ENCODE results near the gene SYT2. TPM values are rescaled to one million over a fixed set of nuclear protein-coding genes. Genes with fewer than 3 reads are reported as not detected.

SYT2 gene
- total and polyA plus RNA-seq, 2 donors (not counting 1 experiment from before 2014, with no cell fraction given), result 0.03 TPM; not detected in 1

DNA sequence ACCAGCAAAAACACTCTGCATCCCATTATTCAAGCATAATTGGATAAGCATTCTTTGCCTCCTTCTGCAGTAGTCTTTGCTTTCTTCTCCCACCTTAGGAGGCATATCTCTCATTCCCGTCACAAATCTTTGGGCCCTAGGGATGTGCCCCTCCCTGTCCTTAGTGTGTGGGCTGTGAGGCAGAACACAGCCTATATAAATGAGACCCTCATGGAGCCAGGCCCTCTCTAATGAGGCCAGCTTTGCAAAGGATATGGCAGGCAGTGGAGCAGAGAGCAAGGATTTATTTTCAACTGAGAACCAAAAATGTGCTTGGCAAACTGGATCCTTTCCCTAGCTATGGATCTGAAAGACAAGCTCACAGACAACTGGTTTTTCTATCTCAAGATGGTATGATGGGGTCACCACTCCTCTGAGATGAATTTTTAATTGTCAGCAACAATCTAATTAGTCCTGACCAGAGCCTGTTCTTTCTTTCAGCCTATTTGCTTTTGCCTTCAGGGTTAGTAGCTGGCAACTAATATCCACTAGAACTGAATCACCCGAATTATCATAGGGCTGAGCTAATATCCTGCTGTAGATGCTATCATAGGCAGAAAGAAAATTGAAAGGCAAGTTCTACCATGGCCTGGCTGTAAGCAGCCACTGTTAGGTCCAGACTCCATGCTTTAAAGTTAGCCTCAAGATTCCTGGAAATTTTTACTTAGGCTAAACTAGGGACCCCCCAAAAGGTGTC lies 134.2 kb downstream of the SYT2 start:
- Histone ChIP-seq H4K20me1 (ENCODE audit: control insufficient read depth, extremely low read depth, insufficient read depth, low read length) (no peaks in the 10 kb centered on the region), H3K4me2 (ENCODE audit: extremely low read depth, insufficient read depth, low read length) (no peak overlapping the region), H3K4me1 (ENCODE audit: control insufficient read depth, extremely low read depth, insufficient read depth, low read length) (peaks cover 48% of the 10 kb centered on the region), H3K79me2 (ENCODE audit: control insufficient read depth, insufficient read depth, low read length) (no peaks in the 10 kb centered on the region), H3K4me3 (replicated peaks in 1 of 4; ENCODE audit: control extremely low read depth in 1 of 4, insufficient read depth in 1 of 4, low read depth in 3 of 4, low read length in 4 of 4) (no peak overlapping the region), H3K9me3 (ENCODE audit: control insufficient read depth, insufficient read depth, low read depth, low read length) (no peaks in the 10 kb centered on the region), H3K36me3 (ENCODE audit: control insufficient read depth, insufficient read depth, low read length) (no peaks in the 10 kb centered on the region), H3K27ac (ENCODE audit: insufficient read depth, low read length) (peak overlapping the region; percentile 34), H2AFZ (ENCODE audit: low read length) (no peak overlapping the region), H3K27me3 (ENCODE audit: control insufficient read depth, insufficient read depth, low read length) (no peaks in the 10 kb centered on the region), H3K9ac (ENCODE audit: insufficient read depth, low read length) (no peak overlapping the region)
- DNase-seq (ENCODE audit: low read depth in 2 of 2), result peak in 1 of 2 donors; percentile 64
- no peak for TF ChIP-seq EZH2 (IDR thresholded peaks at IDR 0.05; ENCODE audit: low read length, missing control alignments)
- TF ChIP-seq, protein P1, sequence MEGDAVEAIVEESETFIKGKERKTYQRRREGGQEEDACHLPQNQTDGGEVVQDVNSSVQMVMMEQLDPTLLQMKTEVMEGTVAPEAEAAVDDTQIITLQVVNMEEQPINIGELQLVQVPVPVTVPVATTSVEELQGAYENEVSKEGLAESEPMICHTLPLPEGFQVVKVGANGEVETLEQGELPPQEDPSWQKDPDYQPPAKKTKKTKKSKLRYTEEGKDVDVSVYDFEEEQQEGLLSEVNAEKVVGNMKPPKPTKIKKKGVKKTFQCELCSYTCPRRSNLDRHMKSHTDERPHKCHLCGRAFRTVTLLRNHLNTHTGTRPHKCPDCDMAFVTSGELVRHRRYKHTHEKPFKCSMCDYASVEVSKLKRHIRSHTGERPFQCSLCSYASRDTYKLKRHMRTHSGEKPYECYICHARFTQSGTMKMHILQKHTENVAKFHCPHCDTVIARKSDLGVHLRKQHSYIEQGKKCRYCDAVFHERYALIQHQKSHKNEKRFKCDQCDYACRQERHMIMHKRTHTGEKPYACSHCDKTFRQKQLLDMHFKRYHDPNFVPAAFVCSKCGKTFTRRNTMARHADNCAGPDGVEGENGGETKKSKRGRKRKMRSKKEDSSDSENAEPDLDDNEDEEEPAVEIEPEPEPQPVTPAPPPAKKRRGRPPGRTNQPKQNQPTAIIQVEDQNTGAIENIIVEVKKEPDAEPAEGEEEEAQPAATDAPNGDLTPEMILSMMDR (conservative IDR thresholded peaks at IDR 0.05 in 1 of 2, IDR thresholded peaks at IDR 0.05 in 1 of 2; ENCODE audit: low read depth in 1 of 2, low read length in 2 of 2), result no peak

DNA sequence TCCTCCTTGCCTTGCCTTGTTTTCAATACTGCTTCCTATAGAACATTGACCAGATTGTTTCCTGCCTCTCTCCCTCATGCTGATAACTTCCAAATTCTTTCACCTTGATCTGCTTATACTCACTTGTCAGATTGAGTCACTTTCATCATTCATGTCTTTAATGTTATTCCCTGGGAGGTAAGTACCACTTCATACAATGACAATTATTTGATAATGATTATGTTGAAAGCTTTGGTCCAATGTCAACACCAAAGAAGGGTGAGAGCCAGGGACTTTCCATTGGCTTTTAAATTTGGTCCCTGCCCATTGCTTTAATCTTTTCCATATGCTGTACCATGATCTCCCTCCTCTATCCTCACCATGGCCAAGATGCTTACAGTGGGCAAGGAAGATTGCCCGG lies 137.4 kb downstream of the SYT2 start:
- Histone ChIP-seq H4K20me1 (ENCODE audit: control insufficient read depth, extremely low read depth, insufficient read depth, low read length) (no peaks in the 10 kb centered on the region), H3K4me2 (ENCODE audit: extremely low read depth, insufficient read depth, low read length) (no peak overlapping the region), H3K79me2 (ENCODE audit: control insufficient read depth, insufficient read depth, low read length) (no peaks in the 10 kb centered on the region), H3K27ac (ENCODE audit: insufficient read depth, low read length) (no peak overlapping the region), H3K27me3 (ENCODE audit: control insufficient read depth, insufficient read depth, low read length) (no peaks in the 10 kb centered on the region), H3K4me1 (ENCODE audit: control insufficient read depth, extremely low read depth, insufficient read depth, low read length) (peaks cover 35% of the 10 kb centered on the region), H2AFZ (ENCODE audit: low read length) (no peak overlapping the region), H3K36me3 (ENCODE audit: control insufficient read depth, insufficient read depth, low read length) (no peaks in the 10 kb centered on the region), H3K4me3 (replicated peaks in 1 of 4; ENCODE audit: control extremely low read depth in 1 of 4, insufficient read depth in 1 of 4, low read depth in 3 of 4, low read length in 4 of 4) (no peak overlapping the region), H3K9me3 (ENCODE audit: control insufficient read depth, insufficient read depth, low read depth, low read length) (no peaks in the 10 kb centered on the region), H3K9ac (ENCODE audit: insufficient read depth, low read length) (no peak overlapping the region)
- DNase-seq (ENCODE audit: low read depth in 2 of 2), result no peak
- TF ChIP-seq EZH2 (IDR thresholded peaks at IDR 0.05; ENCODE audit: low read length, missing control alignments), result no peak
- TF ChIP-seq, protein P1 (conservative IDR thresholded peaks at IDR 0.05 in 1 of 2, IDR thresholded peaks at IDR 0.05 in 1 of 2; ENCODE audit: low read depth in 1 of 2, low read length in 2 of 2), result no peak

DNA sequence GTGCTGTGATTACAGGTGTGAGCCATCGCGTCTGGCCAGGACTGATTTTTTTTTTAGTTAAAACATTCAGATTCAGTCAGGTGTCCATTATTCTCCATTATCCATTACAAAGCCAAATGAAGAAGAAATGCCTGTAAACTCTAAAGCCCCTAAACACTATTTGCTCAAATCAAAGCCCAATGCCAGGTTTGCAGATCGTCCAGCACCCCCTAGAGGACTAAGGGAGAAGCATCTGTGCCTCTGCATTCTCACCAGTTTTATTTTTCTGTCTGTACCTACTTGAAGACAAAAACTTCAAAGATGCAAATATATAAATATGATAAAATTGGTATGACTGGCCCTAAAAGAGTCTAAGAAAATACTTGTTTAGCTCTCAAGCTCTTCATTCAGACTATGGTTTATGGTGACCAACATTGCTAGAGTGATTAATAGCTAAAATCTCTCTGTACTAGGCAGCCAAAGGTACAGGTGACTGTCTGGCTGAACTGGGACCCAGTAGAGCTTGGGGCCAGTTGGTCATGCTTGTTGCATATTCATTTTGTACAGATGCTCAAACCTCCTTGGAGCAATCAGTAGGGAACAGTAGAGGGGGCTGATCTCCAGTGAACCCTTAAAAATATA lies 138.4 kb downstream of the SYT2 start:
- Histone ChIP-seq H3K27ac (ENCODE audit: insufficient read depth, low read length) (no peak overlapping the region), H3K79me2 (ENCODE audit: control insufficient read depth, insufficient read depth, low read length) (no peaks in the 10 kb centered on the region), H2AFZ (ENCODE audit: low read length) (no peak overlapping the region), H3K9ac (ENCODE audit: insufficient read depth, low read length) (no peak overlapping the region), H3K9me3 (ENCODE audit: control insufficient read depth, insufficient read depth, low read depth, low read length) (no peaks in the 10 kb centered on the region), H3K4me2 (ENCODE audit: extremely low read depth, insufficient read depth, low read length) (no peak overlapping the region), H3K27me3 (ENCODE audit: control insufficient read depth, insufficient read depth, low read length) (no peaks in the 10 kb centered on the region), H3K4me3 (replicated peaks in 1 of 4; ENCODE audit: control extremely low read depth in 1 of 4, insufficient read depth in 1 of 4, low read depth in 3 of 4, low read length in 4 of 4) (no peak overlapping the region), H4K20me1 (ENCODE audit: control insufficient read depth, extremely low read depth, insufficient read depth, low read length) (no peaks in the 10 kb centered on the region), H3K4me1 (ENCODE audit: control insufficient read depth, extremely low read depth, insufficient read depth, low read length) (peaks cover 30% of the 10 kb centered on the region), H3K36me3 (ENCODE audit: control insufficient read depth, insufficient read depth, low read length) (no peaks in the 10 kb centered on the region)
- TF ChIP-seq EZH2 (IDR thresholded peaks at IDR 0.05; ENCODE audit: low read length, missing control alignments), result no peak
- TF ChIP-seq, protein P1 (conservative IDR thresholded peaks at IDR 0.05 in 1 of 2, IDR thresholded peaks at IDR 0.05 in 1 of 2; ENCODE audit: low read depth in 1 of 2, low read length in 2 of 2), result peak; percentile 89 to 97
- DNase-seq (ENCODE audit: low read depth in 2 of 2), result peak; percentile 41 to 71
